HepG2 (cell line): Measurements from ENCODE around the gene PCNX1. TPM values are rescaled to one million over a fixed set of nuclear protein-coding genes. Genes with fewer than 3 reads are reported as not detected.

Source experiments
- ATAC-seq: fragments of 200-7000 bp; cut with Tn5 transposase; 3 replicates; pipeline ENCODE4 v1.9.1; 2020; ENCODE audit warnings: mild to moderate bottlenecking, moderate library complexity
- BruUV-seq: library from RNA; stranded (reverse); fragments of 400-500 nt; replicated peaks from 2 replicates; lab custom pipeline; 2021; lab: Mats Ljungman, UMichigan
- CTCF ChIA-PET: fragments of 300-600 bp; formaldehyde crosslinking; extraction: SDS; loops from one replicate; lab custom pipeline; 2021; ENCODE audit warnings: low total read pairs, inconsistent platforms, low intra/inter-chr PET ratio; lab: Yijun Ruan, JAX
- POLR2A ChIA-PET: fragments of 350-600 bp; sonication (Branson Sonifier 250); formaldehyde crosslinking; loops from one replicate; lab custom pipeline; 2020; ENCODE audit warnings: antibody characterized with exemption, inconsistent platforms; lab: Yijun Ruan, JAX
- DNase-seq: peaks from one replicate; pipeline ENCODE4 v3.0.0-alpha.2; 2015; ENCODE audit warnings: low spot score
- FAIRE-seq: peaks from 3 replicates; lab custom pipeline; 2011; peaks lifted over from hg19 to GRCh38; lab: Jason Lieb, UNC
- H2AFZ ChIP-seq: one replicate; pipeline ENCODE4 v1.6.1; 2011; ENCODE audit warnings: low read length, inconsistent platforms
- H3K27ac ChIP-seq: fragments of 300-600 bp; 3 replicates; pipeline ENCODE4 v1.8.0; 2011; ENCODE audit warnings: mixed run types, mild to moderate bottlenecking, mixed read lengths, low read length, inconsistent platforms; ENCODE audit not compliant: insufficient read depth; ENCODE audit errors: extremely low read length
- H3K27me3 ChIP-seq, 2 experiments: fragments of 200-600 bp in 1 of 2; 2 replicates in 1 of 2; 3 replicates in 1 of 2; pipeline versions ENCODE4 v1.6.0 to v1.8.0; 2011; ENCODE audit warnings: low read length in 2 of 2, mild to moderate bottlenecking in 2 of 2, moderate library complexity in 2 of 2, inconsistent platforms in 1 of 2; ENCODE audit not compliant: insufficient read depth in 2 of 2, control insufficient read depth in 1 of 2
- H3K36me3 ChIP-seq, 2 experiments: fragments of 200-600 bp in 1 of 2; replicated peaks in 1 of 2; 2 replicates in 1 of 2; 3 replicates in 1 of 2; pipeline versions ENCODE4 v1.5.1 to v1.8.0; 2011; ENCODE audit warnings: low read length in 2 of 2, inconsistent platforms in 1 of 2; ENCODE audit not compliant: insufficient read depth in 2 of 2, control insufficient read depth in 1 of 2
- H3K4me1 ChIP-seq: 2 replicates; pipeline ENCODE4 v1.5.1; 2012; ENCODE audit warnings: low read length, inconsistent platforms; ENCODE audit not compliant: insufficient read depth
- H3K4me2 ChIP-seq: 2 replicates; pipeline ENCODE4 v1.6.0; 2011; ENCODE audit warnings: low read depth, low read length, inconsistent platforms
- H3K4me3 ChIP-seq, 3 experiments: fragments of 200-600 bp in 1 of 3; sonication (generic), shearing (Covaris generic) in 1 of 3; replicated peaks in 1 of 3; 2 replicates each; pipeline ENCODE4 v1.5.1; 2011 to 2016; ENCODE audit warnings: low read length in 3 of 3, inconsistent platforms in 2 of 3, low read depth in 2 of 3, mild to moderate bottlenecking in 2 of 3, control low read depth in 1 of 3, mixed read lengths in 1 of 3; ENCODE audit not compliant: insufficient read depth in 1 of 3
- H3K79me2 ChIP-seq: one replicate; pipeline ENCODE4 v1.6.1; 2011; ENCODE audit warnings: low read length, inconsistent platforms; ENCODE audit not compliant: insufficient read depth
- H3K9ac ChIP-seq: 2 replicates; pipeline ENCODE4 v1.6.0; 2011; ENCODE audit warnings: mild to moderate bottlenecking, low read depth, low read length, inconsistent platforms; ENCODE audit not compliant: insufficient read depth
- H3K9me3 ChIP-seq: 2 replicates; pipeline ENCODE4 v1.5.1; 2012; ENCODE audit warnings: mild to moderate bottlenecking, low read length
- H4K20me1 ChIP-seq: 2 replicates; pipeline ENCODE4 v1.6.0; 2011; ENCODE audit warnings: inconsistent platforms, mild to moderate bottlenecking, low read length, moderate library complexity; ENCODE audit not compliant: insufficient read depth
- CC2D1A ChIP-seq: sonication (generic); formaldehyde crosslinking; IDR thresholded peaks from 2 replicates; pipeline ENCODE4 v1.8.1; 2023; ENCODE audit warnings: mild to moderate bottlenecking, missing genetic modification reagents
- HNF4A ChIP-seq: sonication (generic); formaldehyde crosslinking; IDR thresholded peaks from 2 replicates; pipeline ENCODE4 v1.4.0; 2020; ENCODE audit warnings: missing genetic modification reagents
- KLF15 ChIP-seq: sonication (generic); formaldehyde crosslinking; IDR thresholded peaks from 2 replicates; pipeline ENCODE4 v1.8.1; 2023; ENCODE audit warnings: borderline replicate concordance, mild to moderate bottlenecking, inconsistent platforms, missing genetic modification reagents, mixed read lengths
- NKX3-1 ChIP-seq: sonication (generic); formaldehyde crosslinking; IDR thresholded peaks from 2 replicates; pipeline ENCODE4 v1.5.0; 2020; ENCODE audit warnings: missing genetic modification reagents
- WGBS: methylation state at CpG from one replicate; pipeline ENCODE4 v1.1.6; 2017; ENCODE audit warnings: low lambda C conversion rate; 5-methylcytosine and 5-hydroxymethylcytosine counted together
- in situ Hi-C: cut with HindIII; loops from 2 replicates; pipeline ENCODE4 v1.10.0; 2017; ENCODE audit warnings: low pct_unique_long_range_greater_than_20kb; ENCODE audit not compliant: extremely low pct_ligation_motif_present
- intact Hi-C: fragments of 100-400 bp; cut with micrococcal nuclease; formaldehyde crosslinking; loops from one replicate; pipeline ENCODE4 v1.10.0; 2022; ENCODE audit not compliant: unreplicated experiment
- polyA plus RNA-seq, 8 experiments: library from polyadenylated mRNA; depleted of rRNA in 3 of 8; stranded (reverse) in 7 of 8; unstranded in 1 of 8; fragments of >200 nt; fragmentation: Illumina TruSeq in 4 of 8; extraction: Trizol in 4 of 8; gene quantifications; 2 replicates each; pipeline versions ENCODE4 v1.2.1 to v1.2.3, GENCODE V29; 2011 to 2016; ENCODE audit warnings: low read depth in 4 of 8, missing spikeins in 1 of 8, mixed read lengths in 1 of 8; ENCODE audit not compliant: insufficient read depth in 1 of 8
- total RNA-seq, 5 experiments: library from RNA; depleted of rRNA; stranded (reverse); fragments of >200 nt; fragmentation: Illumina TruSeq; extraction: Trizol; gene quantifications; 2 replicates each; pipeline ENCODE4 v1.2.3, GENCODE V29; 2016; ENCODE audit warnings: low read depth in 1 of 5
- TF ChIP-seq, protein P1 (sequence below): sonication (generic); formaldehyde crosslinking; IDR thresholded peaks from 2 replicates; pipeline ENCODE4 v1.8.0; 2022; ENCODE audit warnings: missing genetic modification reagents, low read depth, mild to moderate bottlenecking, borderline replicate concordance
- TF ChIP-seq, protein P2 (sequence below): sonication (generic); formaldehyde crosslinking; IDR thresholded peaks from 2 replicates; pipeline ENCODE4 v1.4.0; 2020; ENCODE audit warnings: missing genetic modification reagents
- TF ChIP-seq, protein P3 (sequence below): sonication (generic); formaldehyde crosslinking; IDR thresholded peaks from 2 replicates; pipeline ENCODE4 v1.8.0; 2022; ENCODE audit warnings: mild to moderate bottlenecking, missing genetic modification reagents, moderate library complexity
- TF ChIP-seq, protein P4 (sequence below): IDR thresholded peaks from 2 replicates; pipeline ENCODE4 v1.6.1; 2016; ENCODE audit warnings: low read depth

PCNX1 gene
- total and polyA plus RNA-seq, 2 of the 13 experiments (the other 11 are each of a cell fraction or from before 2014, with no cell fraction given): 24.9 to 30.3 TPM

DNA sequence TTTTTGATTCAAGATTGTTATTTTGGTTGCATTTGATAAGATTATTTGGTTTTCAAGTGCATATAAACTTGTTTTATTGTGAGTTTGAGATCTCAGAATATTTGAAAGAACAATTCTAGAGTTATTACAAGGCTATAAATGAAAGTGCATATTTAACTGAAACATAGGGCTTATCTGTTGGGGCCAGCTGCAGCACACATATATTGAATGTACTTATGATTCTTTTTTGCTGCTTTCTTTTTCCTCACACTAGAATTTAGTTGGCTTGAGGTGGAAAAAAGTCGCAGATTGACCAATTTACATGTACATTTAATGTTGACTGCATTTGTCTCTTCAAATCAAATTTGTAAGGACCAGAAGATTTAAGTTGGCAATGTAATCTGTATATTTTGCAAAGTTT lies 88.0 kb downstream of the PCNX1 start:
- Histone ChIP-seq H3K79me2 (no peaks in the 10 kb centered on the region), H3K27ac (no peak overlapping the region), H3K4me1 (peaks cover 10% of the 10 kb centered on the region), H3K27me3 (no peaks in the 10 kb centered on the region), H3K4me2 (no peak overlapping the region), H2AFZ (no peak overlapping the region), H3K9ac (no peak overlapping the region), H3K9me3 (no peaks in the 10 kb centered on the region), H4K20me1 (no peaks in the 10 kb centered on the region), H3K36me3 (peaks cover 0 to 2% of the 10 kb centered on the region in 2 experiments; a peak in 3 of 5 replicates), H3K4me3 (no peak overlapping the region)
- no peak for TF ChIP-seq NKX3-1
- TF ChIP-seq KLF15 (CRISPR knock-in tag): no peak
- no peak for TF ChIP-seq HNF4A (CRISPR knock-in tag)
- TF ChIP-seq, protein P1, sequence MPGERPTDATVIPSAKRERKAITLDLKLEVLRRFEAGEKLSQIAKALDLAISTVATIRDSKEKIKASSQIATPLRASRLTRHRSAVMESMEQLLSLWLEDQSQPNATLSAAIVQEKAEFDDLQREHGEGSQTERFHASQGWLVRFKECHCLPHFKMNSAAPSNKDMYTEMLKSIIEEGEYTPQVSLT: no peak
- ChIA-PET CTCF (no interaction called here), POLR2A (no interaction called here)
- ATAC-seq (no peak), DNase-seq (no peak), FAIRE-seq (no peak)
- BruUV-seq: no TSS peak
- intact Hi-C loops: no loop called here
- in situ Hi-C loops: no loop called here
- 100% methylated on average over 1 of the region's 1 CpG for WGBS

DNA sequence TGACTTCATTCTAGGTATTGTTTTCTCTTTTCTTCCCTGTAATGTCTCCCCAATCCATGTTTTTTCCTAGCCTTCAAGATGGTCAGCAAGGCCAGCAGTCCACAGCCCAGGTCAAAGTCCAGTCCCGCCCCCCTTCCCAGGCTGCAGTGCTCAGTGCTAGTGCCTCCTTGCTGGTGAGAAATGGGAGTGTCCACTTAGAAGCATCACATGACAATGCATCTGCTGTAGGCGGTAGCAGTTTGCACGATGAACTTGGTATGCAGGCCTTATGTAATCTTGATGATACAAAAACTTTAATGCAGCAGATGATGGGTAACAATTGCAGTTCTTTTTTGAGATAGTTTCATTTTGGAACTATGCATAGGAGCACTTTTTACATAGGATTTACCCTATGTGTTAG lies 88.4 kb downstream of the PCNX1 start:
- FAIRE-seq: no peak
- Histone ChIP-seq H3K4me2 (no peak overlapping the region), H3K27me3 (no peaks in the 10 kb centered on the region), H3K36me3 (peaks cover 0 to 2% of the 10 kb centered on the region in 2 experiments; a peak in 3 of 5 replicates), H3K4me1 (peaks cover 10% of the 10 kb centered on the region), H3K4me3 (no peak overlapping the region), H3K27ac (no peak overlapping the region), H3K79me2 (no peaks in the 10 kb centered on the region), H4K20me1 (no peaks in the 10 kb centered on the region), H2AFZ (no peak overlapping the region), H3K9ac (no peak overlapping the region), H3K9me3 (no peaks in the 10 kb centered on the region)
- ChIA-PET CTCF (no interaction called here), POLR2A (no interaction called here)
- 96% methylated on average over 3 of the region's 3 CpGs for WGBS
- no peak for ATAC-seq
- intact Hi-C loops (no loop called here), in situ Hi-C loops (no loop called here)
- no TSS peak for BruUV-seq
- DNase-seq: peak; percentile 22
- TF ChIP-seq, protein P2, sequence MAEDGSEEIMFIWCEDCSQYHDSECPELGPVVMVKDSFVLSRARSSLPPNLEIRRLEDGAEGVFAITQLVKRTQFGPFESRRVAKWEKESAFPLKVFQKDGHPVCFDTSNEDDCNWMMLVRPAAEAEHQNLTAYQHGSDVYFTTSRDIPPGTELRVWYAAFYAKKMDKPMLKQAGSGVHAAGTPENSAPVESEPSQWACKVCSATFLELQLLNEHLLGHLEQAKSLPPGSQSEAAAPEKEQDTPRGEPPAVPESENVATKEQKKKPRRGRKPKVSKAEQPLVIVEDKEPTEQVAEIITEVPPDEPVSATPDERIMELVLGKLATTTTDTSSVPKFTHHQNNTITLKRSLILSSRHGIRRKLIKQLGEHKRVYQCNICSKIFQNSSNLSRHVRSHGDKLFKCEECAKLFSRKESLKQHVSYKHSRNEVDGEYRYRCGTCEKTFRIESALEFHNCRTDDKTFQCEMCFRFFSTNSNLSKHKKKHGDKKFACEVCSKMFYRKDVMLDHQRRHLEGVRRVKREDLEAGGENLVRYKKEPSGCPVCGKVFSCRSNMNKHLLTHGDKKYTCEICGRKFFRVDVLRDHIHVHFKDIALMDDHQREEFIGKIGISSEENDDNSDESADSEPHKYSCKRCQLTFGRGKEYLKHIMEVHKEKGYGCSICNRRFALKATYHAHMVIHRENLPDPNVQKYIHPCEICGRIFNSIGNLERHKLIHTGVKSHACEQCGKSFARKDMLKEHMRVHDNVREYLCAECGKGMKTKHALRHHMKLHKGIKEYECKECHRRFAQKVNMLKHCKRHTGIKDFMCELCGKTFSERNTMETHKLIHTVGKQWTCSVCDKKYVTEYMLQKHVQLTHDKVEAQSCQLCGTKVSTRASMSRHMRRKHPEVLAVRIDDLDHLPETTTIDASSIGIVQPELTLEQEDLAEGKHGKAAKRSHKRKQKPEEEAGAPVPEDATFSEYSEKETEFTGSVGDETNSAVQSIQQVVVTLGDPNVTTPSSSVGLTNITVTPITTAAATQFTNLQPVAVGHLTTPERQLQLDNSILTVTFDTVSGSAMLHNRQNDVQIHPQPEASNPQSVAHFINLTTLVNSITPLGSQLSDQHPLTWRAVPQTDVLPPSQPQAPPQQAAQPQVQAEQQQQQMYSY (CRISPR knock-in tag): no peak
- TF ChIP-seq, protein P3, sequence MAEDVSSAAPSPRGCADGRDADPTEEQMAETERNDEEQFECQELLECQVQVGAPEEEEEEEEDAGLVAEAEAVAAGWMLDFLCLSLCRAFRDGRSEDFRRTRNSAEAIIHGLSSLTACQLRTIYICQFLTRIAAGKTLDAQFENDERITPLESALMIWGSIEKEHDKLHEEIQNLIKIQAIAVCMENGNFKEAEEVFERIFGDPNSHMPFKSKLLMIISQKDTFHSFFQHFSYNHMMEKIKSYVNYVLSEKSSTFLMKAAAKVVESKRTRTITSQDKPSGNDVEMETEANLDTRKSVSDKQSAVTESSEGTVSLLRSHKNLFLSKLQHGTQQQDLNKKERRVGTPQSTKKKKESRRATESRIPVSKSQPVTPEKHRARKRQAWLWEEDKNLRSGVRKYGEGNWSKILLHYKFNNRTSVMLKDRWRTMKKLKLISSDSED (CRISPR knock-in tag): no peak
- no peak for TF ChIP-seq CC2D1A (CRISPR knock-in tag)
- TF ChIP-seq, protein P4, sequence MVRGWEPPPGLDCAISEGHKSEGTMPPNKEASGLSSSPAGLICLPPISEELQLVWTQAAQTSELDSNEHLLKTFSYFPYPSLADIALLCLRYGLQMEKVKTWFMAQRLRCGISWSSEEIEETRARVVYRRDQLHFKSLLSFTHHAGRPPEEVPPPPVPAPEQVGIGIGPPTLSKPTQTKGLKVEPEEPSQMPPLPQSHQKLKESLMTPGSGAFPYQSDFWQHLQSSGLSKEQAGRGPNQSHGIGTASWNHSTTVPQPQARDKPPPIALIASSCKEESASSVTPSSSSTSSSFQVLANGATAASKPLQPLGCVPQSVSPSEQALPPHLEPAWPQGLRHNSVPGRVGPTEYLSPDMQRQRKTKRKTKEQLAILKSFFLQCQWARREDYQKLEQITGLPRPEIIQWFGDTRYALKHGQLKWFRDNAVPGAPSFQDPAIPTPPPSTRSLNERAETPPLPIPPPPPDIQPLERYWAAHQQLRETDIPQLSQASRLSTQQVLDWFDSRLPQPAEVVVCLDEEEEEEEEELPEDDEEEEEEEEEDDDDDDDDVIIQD (CRISPR knock-in tag): peak; percentile 76; the same call in 1 of the 2 replicates
